CD8-positive, alpha-beta memory T cell (primary cell): ENCODE results near the gene LDB3. TPM values are rescaled to one million over a fixed set of nuclear protein-coding genes. Genes with fewer than 3 reads are reported as not detected.
A peak's percentile ranks its signal among the peaks of the same experiment; 100 is the strongest.

ENCODE experiments used
- CTCF ChIA-PET: fragments of 350-600 bp; sonication (Branson Sonifier 250); formaldehyde crosslinking; loops from one replicate; lab custom pipeline; 2021; ENCODE audit warnings: antibody characterized with exemption; lab: Charles Lee
- POLR2A ChIA-PET: fragments of 350-600 bp; sonication (Branson Sonifier 250); formaldehyde crosslinking; loops from one replicate; lab custom pipeline; 2021; ENCODE audit warnings: antibody characterized with exemption; lab: Charles Lee
- DNase-seq, 5 donors: peaks; one replicate each; pipeline versions ENCODE4 v3.0.0 to v3.0.0-alpha.2; 2020 to 2022; ENCODE audit warnings: mixed read lengths in 1 of 5
- H3K27ac ChIP-seq: one replicate; pipeline ENCODE4 v1.7.0; 2013; ENCODE audit warnings: low read depth, mild to moderate bottlenecking, low read length, moderate library complexity
- H3K27me3 ChIP-seq: 2 replicates; pipeline ENCODE4 v1.7.0; 2013; ENCODE audit warnings: low read length, mild to moderate bottlenecking; ENCODE audit not compliant: insufficient read depth, poor library complexity, severe bottlenecking
- H3K36me3 ChIP-seq: 2 replicates; pipeline ENCODE4 v1.7.0; 2013; ENCODE audit warnings: mild to moderate bottlenecking, low read length, moderate library complexity; ENCODE audit not compliant: insufficient read depth
- H3K4me1 ChIP-seq: 2 replicates; pipeline ENCODE4 v1.7.0; 2013; ENCODE audit warnings: mild to moderate bottlenecking, low read length, moderate library complexity; ENCODE audit not compliant: insufficient read depth
- H3K4me3 ChIP-seq: 2 replicates; pipeline ENCODE4 v1.7.0; 2013; ENCODE audit warnings: mild to moderate bottlenecking, low read length
- H3K9me3 ChIP-seq: 2 replicates; pipeline ENCODE4 v1.7.0; 2013; ENCODE audit warnings: mild to moderate bottlenecking, low read length
- H3K27ac Mint-ChIP-seq, 8 donors: one replicate each; pipeline ENCODE4 v1.8.0; 2020 to 2021; ENCODE audit warnings: mixed read lengths in 8 of 8, mild to moderate bottlenecking in 6 of 8, inconsistent platforms in 3 of 8, moderate library complexity in 3 of 8
- H3K27me3 Mint-ChIP-seq, 2 donors: one replicate each; pipeline ENCODE4 v1.8.0; 2020 to 2021; ENCODE audit warnings: mixed read lengths in 2 of 2, mild to moderate bottlenecking in 1 of 2, moderate library complexity in 1 of 2
- H3K36me3 Mint-ChIP-seq, 3 donors: one replicate each; pipeline ENCODE4 v1.8.0; 2020 to 2021; ENCODE audit warnings: mixed read lengths in 3 of 3, inconsistent platforms in 1 of 3, mild to moderate bottlenecking in 1 of 3
- H3K4me1 Mint-ChIP-seq, 3 donors: one replicate each; pipeline ENCODE4 v1.8.0; 2020 to 2021; ENCODE audit warnings: mixed read lengths in 3 of 3, inconsistent platforms in 1 of 3, mild to moderate bottlenecking in 1 of 3
- H3K4me3 Mint-ChIP-seq, 7 donors: one replicate each; pipeline ENCODE4 v1.8.0; 2020 to 2021; ENCODE audit warnings: mixed read lengths in 7 of 7, mild to moderate bottlenecking in 6 of 7, moderate library complexity in 4 of 7, inconsistent platforms in 2 of 7
- H3K9me3 Mint-ChIP-seq, 5 donors: one replicate each; pipeline ENCODE4 v1.8.0; 2020 to 2022; ENCODE audit warnings: mixed read lengths in 5 of 5, mild to moderate bottlenecking in 3 of 5, moderate library complexity in 2 of 5, inconsistent platforms in 1 of 5
- polyA plus RNA-seq: library from polyadenylated mRNA; unstranded; fragments of 300-500 nt; fragmentation: Illumina TruSeq; gene quantifications from one replicate; pipeline ENCODE4 v1.2.3, GENCODE V29; 2021
- total RNA-seq, 2 experiments: library from RNA; stranded (reverse); gene quantifications; one replicate each; pipeline ENCODE4 v1.2.3, GENCODE V29; 2021

The LDB3 gene
- total and polyA plus RNA-seq, 3 experiments from 2014 or later, result 0.04 to 0.07 TPM; not detected in 1

GRCh38 chr10:86671985-86672710, 3.8 kb downstream of the LDB3 start:
- Histone ChIP-seq H3K4me1 (no peaks in the 10 kb centered on the region), H3K4me3 (no peak overlapping the region), H3K27me3 (no peaks in the 10 kb centered on the region), H3K36me3 (no peaks in the 10 kb centered on the region), H3K9me3 (no peaks in the 10 kb centered on the region), H3K27ac (no peak overlapping the region)
- Mint-ChIP-seq H3K4me3 (no peak overlapping the region), H3K27me3 (peaks cover 0 to 6% of the 10 kb centered on the region in 2 donors), H3K36me3 (no peaks in the 10 kb centered on the region), H3K4me1 (no peaks in the 10 kb centered on the region), H3K9me3 (no peaks in the 10 kb centered on the region), H3K27ac (no peak overlapping the region)
- ChIA-PET POLR2A (no interaction called here), CTCF (no interaction called here)
- no peak for DNase-seq

DNA sequence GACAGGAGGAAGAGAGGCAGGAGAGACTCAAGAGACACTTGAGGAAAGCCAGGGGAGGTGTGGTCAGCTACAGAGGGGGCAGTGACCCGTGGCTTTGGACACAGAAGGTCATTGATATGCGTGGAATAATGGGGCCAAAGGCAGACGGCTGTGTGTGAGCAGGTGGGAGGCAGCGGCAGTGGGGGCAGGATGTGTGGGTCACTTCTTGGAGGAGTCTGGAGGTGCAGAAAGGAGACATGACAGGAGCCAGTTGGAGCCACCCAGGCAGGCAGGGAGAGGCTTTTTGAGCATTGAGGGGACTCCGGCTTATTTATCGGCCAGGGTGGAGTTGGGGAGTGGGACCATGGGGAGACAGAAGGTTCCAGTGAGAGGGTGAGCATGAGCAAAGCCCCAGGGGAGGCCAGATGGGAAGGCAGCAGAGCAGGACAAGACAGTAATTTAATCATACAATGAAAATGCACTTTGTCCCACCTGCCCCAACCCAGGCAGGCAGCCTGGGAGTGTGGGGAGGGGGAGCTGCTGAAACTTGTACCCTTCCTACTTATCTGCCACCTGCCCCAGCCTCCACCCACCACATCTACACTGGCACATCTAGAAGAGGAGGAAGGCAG, 5.0 kb downstream of the LDB3 start:
- H3K9me3 ChIP-seq, result no peaks in the 10 kb centered on the region
- Mint-ChIP-seq H3K27ac (peak overlapping the region in 1 of 8 donors; percentile 88), H3K4me1 (no peaks in the 10 kb centered on the region), H3K27me3 (peaks cover 0 to 6% of the 10 kb centered on the region in 2 donors), H3K9me3 (no peaks in the 10 kb centered on the region), H3K36me3 (no peaks in the 10 kb centered on the region), H3K4me3 (no peak overlapping the region)
- no peak overlapping the region for H3K27ac ChIP-seq
- no peaks in the 10 kb centered on the region for H3K36me3 ChIP-seq
- no peaks in the 10 kb centered on the region for H3K4me1 ChIP-seq
- ChIA-PET POLR2A (no interaction called here), CTCF (no interaction called here)
- no peak overlapping the region for H3K4me3 ChIP-seq
- H3K27me3 ChIP-seq, result no peaks in the 10 kb centered on the region
- no peak for DNase-seq

DNA sequence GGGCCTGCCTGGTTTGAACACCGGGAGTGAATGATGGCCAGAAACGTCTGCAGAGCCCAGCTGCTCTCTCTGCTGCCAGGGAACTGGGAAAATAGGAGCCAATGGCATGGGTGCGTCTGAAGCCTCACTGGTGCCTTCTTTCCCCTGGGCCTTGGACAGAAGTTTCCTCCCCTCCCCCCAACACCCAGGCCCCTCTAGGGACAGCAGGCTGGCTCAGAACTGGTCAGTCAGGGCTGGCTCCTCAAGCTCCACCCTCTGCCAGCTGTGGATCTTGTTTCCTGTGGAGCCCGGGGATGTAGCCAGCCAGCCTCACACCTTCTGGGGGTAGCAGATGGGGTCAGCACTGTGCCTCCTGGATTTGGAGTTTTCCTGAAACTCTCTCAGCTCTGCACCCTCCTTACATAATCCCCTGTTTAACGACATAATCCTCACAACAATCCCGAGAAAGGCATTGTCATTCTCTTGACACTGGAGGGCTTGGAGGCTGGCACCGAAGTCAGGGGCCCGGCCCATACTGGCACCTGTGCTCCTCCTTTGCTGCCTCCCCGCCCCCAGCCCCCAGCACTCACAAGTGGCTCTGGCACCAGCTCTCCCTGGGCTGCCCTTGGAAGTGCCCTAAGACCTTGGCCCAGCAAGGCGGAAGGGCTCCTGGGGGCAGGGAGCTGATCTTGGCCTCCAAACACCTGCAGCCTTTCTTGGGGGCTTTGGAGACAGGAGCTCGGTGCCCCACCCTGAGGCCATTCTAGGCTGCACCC, 5.7 kb downstream of the LDB3 start:
- Histone ChIP-seq H3K36me3 (no peaks in the 10 kb centered on the region), H3K27ac (no peak overlapping the region), H3K27me3 (no peaks in the 10 kb centered on the region), H3K4me1 (no peaks in the 10 kb centered on the region), H3K9me3 (no peaks in the 10 kb centered on the region), H3K4me3 (no peak overlapping the region)
- no peak for DNase-seq
- Mint-ChIP-seq H3K4me3 (no peak overlapping the region), H3K36me3 (no peaks in the 10 kb centered on the region), H3K27me3 (peaks cover 0 to 6% of the 10 kb centered on the region in 2 donors), H3K9me3 (no peaks in the 10 kb centered on the region), H3K27ac (no peak overlapping the region), H3K4me1 (no peaks in the 10 kb centered on the region)
- CTCF ChIA-PET, result interaction anchor here (1.0 kb wide), 1 partner anchor 10 kb away, joined by 4 read pairs; no protein-coding TSS in a partner anchor
- POLR2A ChIA-PET, result no interaction called here

DNA sequence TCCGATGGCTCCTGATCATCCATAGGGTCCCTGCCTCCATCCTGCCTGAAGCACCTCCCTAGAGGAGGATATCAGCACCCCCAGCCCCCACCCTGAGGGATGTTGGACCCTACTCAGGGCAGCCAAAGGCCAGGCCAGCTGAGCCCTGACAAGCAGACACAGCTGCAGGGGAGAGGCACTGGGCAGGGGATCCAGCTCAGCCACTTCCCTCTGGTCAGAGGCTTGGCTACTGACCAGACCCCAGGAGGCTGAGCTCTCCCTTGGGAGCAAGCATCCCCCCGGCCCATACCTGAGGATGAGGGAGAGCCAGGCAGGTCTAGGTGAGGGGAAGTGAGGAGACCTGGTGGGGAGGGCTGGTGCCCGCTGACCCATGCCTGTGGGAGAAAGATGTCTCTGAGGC, 6.6 kb downstream of the LDB3 start:
- ChIA-PET POLR2A (no interaction called here), CTCF (interaction anchor here (1.0 kb wide), 1 partner anchor 10 kb away, joined by 4 read pairs; no protein-coding TSS in a partner anchor)
- H3K4me3 ChIP-seq, result no peak overlapping the region
- Mint-ChIP-seq H3K36me3 (no peaks in the 10 kb centered on the region), H3K27ac (no peak overlapping the region), H3K4me1 (no peaks in the 10 kb centered on the region), H3K9me3 (no peaks in the 10 kb centered on the region), H3K27me3 (peaks cover 3% of the 10 kb centered on the region in 2 donors), H3K4me3 (no peak overlapping the region)
- no peaks in the 10 kb centered on the region for H3K4me1 ChIP-seq
- no peak for DNase-seq
- H3K27me3 ChIP-seq, result no peaks in the 10 kb centered on the region
- no peaks in the 10 kb centered on the region for H3K36me3 ChIP-seq
- H3K9me3 ChIP-seq, result no peaks in the 10 kb centered on the region
- no peak overlapping the region for H3K27ac ChIP-seq

DNA sequence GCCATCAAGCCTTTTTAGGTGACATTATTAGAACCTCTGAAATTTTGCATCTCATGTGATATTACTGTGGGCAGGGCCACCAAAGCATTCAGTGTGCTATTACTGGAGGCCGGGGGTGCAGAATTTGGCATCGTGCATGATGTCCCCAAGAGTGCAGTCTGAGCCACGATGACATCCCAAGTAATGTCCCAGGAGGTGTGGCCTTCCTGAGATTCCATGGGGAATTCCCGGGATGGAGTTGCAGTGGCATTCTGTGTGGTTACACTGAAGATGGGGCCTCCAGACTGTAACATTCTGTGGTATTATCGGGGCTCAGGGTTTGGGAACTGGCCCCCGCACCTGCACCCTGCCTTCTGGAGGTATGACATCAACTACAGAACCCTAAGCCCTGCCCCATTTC, 9.1 kb downstream of the LDB3 start:
- H3K27me3 ChIP-seq, result no peaks in the 10 kb centered on the region
- H3K27ac ChIP-seq, result no peak overlapping the region
- CTCF ChIA-PET, result no interaction called here
- no peaks in the 10 kb centered on the region for H3K36me3 ChIP-seq
- H3K9me3 ChIP-seq, result no peaks in the 10 kb centered on the region
- Mint-ChIP-seq H3K4me1 (no peaks in the 10 kb centered on the region), H3K27ac (no peak overlapping the region), H3K4me3 (no peak overlapping the region), H3K36me3 (no peaks in the 10 kb centered on the region), H3K9me3 (no peaks in the 10 kb centered on the region), H3K27me3 (peaks cover 3% of the 10 kb centered on the region in 2 donors)
- no peak overlapping the region for H3K4me3 ChIP-seq
- POLR2A ChIA-PET, result no interaction called here
- DNase-seq, result no peak
- no peaks in the 10 kb centered on the region for H3K4me1 ChIP-seq

DNA sequence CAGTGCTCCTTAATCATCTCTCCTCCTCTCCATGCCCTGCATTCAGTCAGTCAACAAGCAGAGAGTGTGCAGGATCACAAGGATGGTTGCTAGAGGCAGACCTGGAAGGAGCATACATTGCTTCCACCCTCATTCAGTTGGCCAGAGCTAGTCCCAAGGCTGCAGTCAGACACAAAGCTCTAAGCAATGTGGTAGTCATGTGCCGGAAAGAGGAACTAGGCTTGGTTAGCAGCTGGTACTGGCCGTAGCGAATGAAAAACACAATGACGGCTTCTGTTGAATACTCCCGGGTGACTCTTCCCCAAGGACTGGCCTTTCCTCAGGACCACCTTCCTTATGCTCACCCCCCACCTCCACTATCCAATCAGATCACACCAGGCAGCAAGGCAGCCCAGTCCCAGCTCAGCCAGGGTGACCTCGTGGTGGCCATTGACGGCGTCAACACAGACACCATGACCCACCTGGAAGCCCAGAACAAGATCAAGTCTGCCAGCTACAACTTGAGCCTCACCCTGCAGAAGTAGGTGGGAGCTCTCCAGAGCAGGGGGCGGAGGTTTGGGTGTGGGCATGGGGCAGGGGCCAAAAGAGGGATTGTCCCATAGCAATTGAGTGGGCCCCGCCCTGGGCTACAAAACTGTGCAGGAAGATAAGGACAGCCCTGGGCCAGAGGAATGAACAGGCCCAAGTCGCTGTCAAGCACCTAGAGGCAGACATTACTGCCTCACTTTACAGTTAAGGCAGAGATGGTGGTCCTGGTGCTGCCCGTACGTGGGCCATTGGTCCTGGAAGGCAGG, 10.9 kb downstream of the LDB3 start:
- no peak overlapping the region for H3K4me3 ChIP-seq
- no peak for DNase-seq
- Mint-ChIP-seq H3K36me3 (no peaks in the 10 kb centered on the region), H3K27ac (no peak overlapping the region), H3K4me3 (no peak overlapping the region), H3K4me1 (no peaks in the 10 kb centered on the region), H3K27me3 (peaks cover 3 to 7% of the 10 kb centered on the region in 2 donors), H3K9me3 (no peaks in the 10 kb centered on the region)
- H3K9me3 ChIP-seq, result no peaks in the 10 kb centered on the region
- CTCF ChIA-PET, result no interaction called here
- H3K4me1 ChIP-seq, result no peaks in the 10 kb centered on the region
- H3K27me3 ChIP-seq, result no peaks in the 10 kb centered on the region
- POLR2A ChIA-PET, result no interaction called here
- H3K36me3 ChIP-seq, result no peaks in the 10 kb centered on the region
- no peak overlapping the region for H3K27ac ChIP-seq

DNA sequence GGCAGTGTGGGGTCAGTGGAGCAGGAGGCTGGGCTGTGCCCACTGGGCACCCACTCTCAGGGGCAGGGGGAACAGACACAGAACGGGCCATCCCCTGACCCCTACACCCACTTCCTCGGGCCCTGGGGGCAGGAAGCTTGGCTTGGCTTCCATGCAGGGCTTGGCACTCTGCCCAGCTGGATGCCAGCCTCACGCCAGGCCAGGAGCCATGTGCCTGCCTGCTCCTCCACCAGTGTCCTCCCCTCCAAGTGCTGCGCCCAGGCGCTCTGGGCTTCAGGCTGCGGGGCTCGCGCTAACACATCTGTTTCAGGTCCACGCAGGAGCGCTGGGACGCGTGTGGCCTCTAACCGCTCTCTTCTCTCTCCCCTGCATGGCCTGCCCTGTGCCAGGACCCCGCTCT, 12.7 kb downstream of the LDB3 start:
- Histone ChIP-seq H3K36me3 (no peaks in the 10 kb centered on the region), H3K4me1 (no peaks in the 10 kb centered on the region), H3K27ac (no peak overlapping the region), H3K9me3 (no peaks in the 10 kb centered on the region), H3K4me3 (no peak overlapping the region), H3K27me3 (no peaks in the 10 kb centered on the region)
- no peaks in the 10 kb centered on the region for H3K9me3 Mint-ChIP-seq
- DNase-seq, result no peak
- no peak overlapping the region for H3K27ac Mint-ChIP-seq
- ChIA-PET POLR2A (no interaction called here), CTCF (interaction anchor here (0.8 kb wide), 1 partner anchor 13 kb away, joined by 3 read pairs; no protein-coding TSS in a partner anchor)
- H3K4me3 Mint-ChIP-seq, result no peak overlapping the region
- no peaks in the 10 kb centered on the region for H3K4me1 Mint-ChIP-seq
- peaks cover 3 to 12% of the 10 kb centered on the region in 2 donors for H3K27me3 Mint-ChIP-seq
- H3K36me3 Mint-ChIP-seq, result no peaks in the 10 kb centered on the region
